ENCODE results near the gene CYP4F8.

The CYP4F8 gene

DNA sequence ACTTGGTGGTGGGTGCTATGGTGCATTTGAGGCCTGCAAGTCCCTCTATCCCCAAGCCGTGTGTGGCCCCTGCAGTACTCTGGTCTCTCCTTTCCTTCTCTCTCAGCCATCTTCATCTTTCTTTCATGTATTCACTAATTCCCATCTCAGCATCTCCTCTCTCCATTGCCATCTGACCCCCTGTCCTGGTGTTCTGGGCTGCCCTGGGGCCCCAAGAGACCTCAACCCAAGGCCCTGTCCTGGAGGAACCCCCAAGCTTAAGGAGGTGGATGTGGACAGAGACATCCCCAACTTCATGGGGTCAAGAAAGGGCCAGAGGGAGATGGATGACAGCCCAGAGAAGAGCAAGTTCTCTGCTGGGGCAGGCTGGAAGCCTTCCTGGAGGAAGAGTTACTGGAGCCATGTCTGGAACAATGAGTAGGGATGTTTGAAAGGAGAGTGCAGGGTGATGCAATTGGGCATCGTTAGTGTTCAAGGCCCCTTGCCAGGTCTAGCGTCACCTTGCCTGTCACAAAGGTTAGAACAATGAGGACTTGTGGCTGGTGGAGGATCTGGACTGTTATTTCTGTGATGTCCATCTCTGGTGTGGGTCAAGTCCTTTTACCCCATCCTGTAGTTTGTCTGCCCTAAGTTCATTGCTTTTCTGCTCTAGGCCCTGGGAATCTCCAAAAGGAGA, 29.2 kb downstream of the CYP4F8 start:
- TF ChIP-seq EP300 (IDR thresholded peaks at IDR 0.05; ENCODE audit: borderline replicate concordance): no peak
- no peak for TF ChIP-seq TAF1 (IDR thresholded peaks at IDR 0.05; ENCODE audit: low read depth)
- no peak for TF ChIP-seq REST (IDR thresholded peaks at IDR 0.05; ENCODE audit: low read depth)
- TF ChIP-seq NFIC (IDR thresholded peaks at IDR 0.05): no peak
- no peak for TF ChIP-seq RAD21 (IDR thresholded peaks at IDR 0.05; ENCODE audit: low read depth)
- TF ChIP-seq, protein P1, sequence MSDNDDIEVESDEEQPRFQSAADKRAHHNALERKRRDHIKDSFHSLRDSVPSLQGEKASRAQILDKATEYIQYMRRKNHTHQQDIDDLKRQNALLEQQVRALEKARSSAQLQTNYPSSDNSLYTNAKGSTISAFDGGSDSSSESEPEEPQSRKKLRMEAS (IDR thresholded peaks at IDR 0.05): no peak
- TF ChIP-seq FOXM1 (IDR thresholded peaks at IDR 0.05; ENCODE audit: borderline replicate concordance, low read depth): no peak
- no peak for TF ChIP-seq TCF12 (IDR thresholded peaks at IDR 0.05; ENCODE audit: low read depth)
- TF ChIP-seq USF1 (IDR thresholded peaks at IDR 0.05): no peak

GRCh38 chr19:15644816-15645215, 29.8 kb downstream of the CYP4F8 start:
- no peak for TF ChIP-seq USF1 (IDR thresholded peaks at IDR 0.05)
- no peak for TF ChIP-seq NFIC (IDR thresholded peaks at IDR 0.05)
- TF ChIP-seq, protein P1 (IDR thresholded peaks at IDR 0.05): no peak
- no peak for TF ChIP-seq TAF1 (IDR thresholded peaks at IDR 0.05; ENCODE audit: low read depth)
- TF ChIP-seq CREB1 (IDR thresholded peaks at IDR 0.05; ENCODE audit: low read depth): no peak
- TF ChIP-seq TEAD4 (IDR thresholded peaks at IDR 0.05): no peak
- no peak for TF ChIP-seq YY1 (IDR thresholded peaks at IDR 0.05; ENCODE audit: low read depth)
- no peak for TF ChIP-seq ZBTB7A (IDR thresholded peaks at IDR 0.05; ENCODE audit: low read depth)
- no peak for TF ChIP-seq RAD21 (IDR thresholded peaks at IDR 0.05; ENCODE audit: low read depth)
- no peak for TF ChIP-seq EP300 (IDR thresholded peaks at IDR 0.05; ENCODE audit: borderline replicate concordance)

DNA sequence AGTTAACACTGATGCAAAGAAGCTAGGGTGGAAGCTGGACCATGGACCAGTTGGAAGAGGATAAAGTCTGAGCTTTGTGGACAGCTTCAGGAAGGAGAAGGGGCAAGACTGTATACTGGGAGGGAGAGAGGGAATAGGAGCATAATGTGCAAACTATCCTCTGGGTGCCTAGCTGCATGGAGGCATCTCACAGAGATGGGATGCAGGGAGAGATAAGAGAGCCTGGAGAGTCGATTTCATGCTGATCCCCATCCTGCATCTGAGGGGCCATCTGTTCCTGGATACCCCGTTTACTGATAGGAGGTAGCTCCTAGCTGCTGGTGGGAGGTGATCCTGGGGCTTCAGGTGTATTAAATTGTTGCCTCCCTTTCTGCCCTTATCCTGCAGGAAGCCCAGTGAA, 34.5 kb downstream of the CYP4F8 start:
- TF ChIP-seq CEBPB (IDR thresholded peaks at IDR 0.05): no peak
- no peak for TF ChIP-seq RAD21 (IDR thresholded peaks at IDR 0.05; ENCODE audit: low read depth)
- TF ChIP-seq FOXM1 (IDR thresholded peaks at IDR 0.05; ENCODE audit: borderline replicate concordance, low read depth): no peak
- TF ChIP-seq TCF12 (IDR thresholded peaks at IDR 0.05; ENCODE audit: low read depth): no peak
- TF ChIP-seq TEAD4 (IDR thresholded peaks at IDR 0.05): no peak
- no peak for TF ChIP-seq NFIC (IDR thresholded peaks at IDR 0.05)
- TF ChIP-seq EP300 (IDR thresholded peaks at IDR 0.05; ENCODE audit: borderline replicate concordance): no peak
- TF ChIP-seq TAF1 (IDR thresholded peaks at IDR 0.05; ENCODE audit: low read depth): no peak
- no peak for TF ChIP-seq REST (IDR thresholded peaks at IDR 0.05; ENCODE audit: low read depth)
- no peak for TF ChIP-seq YY1 (IDR thresholded peaks at IDR 0.05; ENCODE audit: low read depth)
- TF ChIP-seq USF1 (IDR thresholded peaks at IDR 0.05): no peak
- no peak for TF ChIP-seq EGR1 (IDR thresholded peaks at IDR 0.05)
- TF ChIP-seq CREB1 (IDR thresholded peaks at IDR 0.05; ENCODE audit: low read depth): no peak
- no peak for TF ChIP-seq ZBTB7A (IDR thresholded peaks at IDR 0.05; ENCODE audit: low read depth)

DNA sequence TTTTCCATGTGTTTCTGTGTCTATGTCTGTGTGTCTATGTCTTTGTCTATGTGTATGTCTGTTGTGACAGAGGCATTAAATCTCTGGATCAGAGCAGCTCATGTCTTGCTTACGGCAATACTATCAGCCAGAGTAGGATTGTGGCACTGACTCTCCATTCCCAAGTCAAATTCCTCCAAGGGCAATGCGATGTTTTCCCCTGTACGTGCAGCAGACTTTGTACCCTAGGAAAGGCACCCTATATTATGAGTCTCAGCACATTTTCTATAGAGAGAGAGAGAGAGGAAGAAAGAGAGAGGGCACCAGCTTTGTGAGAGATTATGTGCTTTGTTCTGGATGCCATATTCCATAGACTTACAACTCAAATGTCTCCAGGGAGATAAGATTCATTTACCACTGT, 36.8 kb downstream of the CYP4F8 start:
- TF ChIP-seq CREB1 (IDR thresholded peaks at IDR 0.05; ENCODE audit: low read depth) (no peak), TCF12 (IDR thresholded peaks at IDR 0.05; ENCODE audit: low read depth) (no peak), TEAD4 (IDR thresholded peaks at IDR 0.05) (no peak), ZBTB7A (IDR thresholded peaks at IDR 0.05; ENCODE audit: low read depth) (no peak)

DNA sequence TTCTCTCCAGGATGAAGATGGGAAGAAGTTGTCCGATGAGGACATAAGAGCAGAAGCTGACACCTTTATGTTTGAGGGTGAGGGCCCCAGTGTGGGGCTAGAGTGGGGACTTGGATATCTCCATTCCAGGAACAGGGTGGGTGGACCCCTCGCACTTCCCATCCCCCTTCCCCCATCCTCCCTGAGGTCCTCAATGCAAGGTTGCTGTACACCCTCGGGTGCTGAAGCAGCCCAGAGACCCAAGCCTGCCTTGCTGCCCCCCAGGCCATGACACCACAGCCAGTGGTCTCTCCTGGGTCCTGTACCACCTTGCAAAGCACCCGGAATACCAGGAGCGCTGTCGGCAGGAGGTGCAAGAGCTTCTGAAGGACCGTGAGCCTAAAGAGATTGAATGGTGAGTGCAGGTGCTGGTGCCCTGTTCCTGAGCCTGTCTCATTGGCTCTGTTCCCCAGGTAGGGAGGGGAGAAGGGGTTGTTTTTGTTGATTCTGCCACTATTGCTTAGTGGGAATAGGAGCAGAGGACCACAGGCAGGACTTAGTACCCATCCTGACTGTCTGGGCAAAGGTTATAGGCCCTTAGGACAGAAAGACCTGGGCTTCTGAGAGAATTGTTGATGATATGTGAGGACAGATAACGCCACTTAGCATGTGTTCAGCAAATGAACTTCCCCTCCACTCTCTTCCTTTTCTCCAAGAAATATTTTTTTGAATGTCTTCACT, 37.7 kb downstream of the CYP4F8 start:
- no peak for TF ChIP-seq TCF12 (IDR thresholded peaks at IDR 0.05; ENCODE audit: low read depth)
- no peak for TF ChIP-seq CEBPB (IDR thresholded peaks at IDR 0.05)
- TF ChIP-seq FOXM1 (IDR thresholded peaks at IDR 0.05; ENCODE audit: borderline replicate concordance, low read depth): no peak
- TF ChIP-seq EGR1 (IDR thresholded peaks at IDR 0.05): no peak
- TF ChIP-seq REST (IDR thresholded peaks at IDR 0.05; ENCODE audit: low read depth): no peak
- no peak for TF ChIP-seq CREB1 (IDR thresholded peaks at IDR 0.05; ENCODE audit: low read depth)
